GM12872 (cell line): ENCODE measurements around the gene DLL1.

Experiments used
- CTCF ChIP-seq: IDR thresholded peaks from 3 replicates; pipeline ENCODE4 v1.5.1; 2011; ENCODE audit warnings: low read depth, mild to moderate bottlenecking, low read length, moderate library complexity; ENCODE audit not compliant: insufficient read depth

The DLL1 gene

GRCh38 chr6:170268216-170269129, 22.4 kb downstream of the DLL1 start:
- TF ChIP-seq CTCF = no peak

- TF ChIP-seq CTCF = no peak
Measured at GRCh38 chr6:170267688-170268087, 23.2 kb downstream of the DLL1 start.

- no peak for TF ChIP-seq CTCF
Measured at GRCh38 chr6:170266061-170266825, 24.6 kb downstream of the DLL1 start.

- no peak for TF ChIP-seq CTCF
Measured at GRCh38 chr6:170265655-170266054, 25.2 kb downstream of the DLL1 start.

- TF ChIP-seq CTCF = no peak
Measured at GRCh38 chr6:170264086-170264485, 26.8 kb downstream of the DLL1 start.

- TF ChIP-seq CTCF = no peak
Measured at GRCh38 chr6:170263410-170263809, 27.5 kb downstream of the DLL1 start.

- TF ChIP-seq CTCF = no peak
Measured at GRCh38 chr6:170262489-170263088, 28.3 kb downstream of the DLL1 start.
